Hematopoietic multipotent progenitor cell treated with erythropoietin and hydrocortisone succinate and interleukin-3 and kit ligand, for 4 days (in vitro differentiated cells): Measurements from ENCODE around the gene TICAM2.
A peak's percentile ranks its signal among the peaks of the same experiment; 100 is the strongest.

Experiments
- DNase-seq: peaks from one replicate; pipeline ENCODE4 v3.0.0-alpha.2; 2015

The TICAM2 gene

GRCh38 chr5:115561176-115561575, 41.1 kb downstream of the TICAM2 start:
- DNase-seq, result no peak

- no peak for DNase-seq
Observed at GRCh38 chr5:115559524-115559923, 42.8 kb downstream of the TICAM2 start.

- DNase-seq, result no peak
Observed at GRCh38 chr5:115558388-115558956, 43.8 kb downstream of the TICAM2 start.

- peak; percentile 39 for DNase-seq
Observed at GRCh38 chr5:115557667-115558387, 44.5 kb downstream of the TICAM2 start.

- DNase-seq, result no peak
Observed at GRCh38 chr5:115556276-115556675, 46.0 kb downstream of the TICAM2 start.

GRCh38 chr5:115555084-115555633, 47.1 kb downstream of the TICAM2 start:
- peak; percentile 23 for DNase-seq

- DNase-seq, result no peak
Observed at GRCh38 chr5:115553082-115553481, 49.2 kb downstream of the TICAM2 start.

GRCh38 chr5:115551415-115551814, 50.9 kb downstream of the TICAM2 start:
- peak; percentile 43 for DNase-seq

GRCh38 chr5:115549154-115549553, 53.1 kb downstream of the TICAM2 start:
- peak; percentile 59 for DNase-seq

- DNase-seq, result no peak
Observed at GRCh38 chr5:115548683-115549082, 53.6 kb downstream of the TICAM2 start.

GRCh38 chr5:115545351-115545882, 56.9 kb downstream of the TICAM2 start:
- DNase-seq, result no peak

- peak; percentile 98 for DNase-seq
Observed at GRCh38 chr5:115544436-115545350, 57.6 kb downstream of the TICAM2 start, which contains the start of gene FEM1C. Gene FEM1C (minus strand): TSS chr5:115544775. CDS start chr5:115543493, 1,282 bp downstream.

- peak; percentile 79 for DNase-seq
Observed at GRCh38 chr5:115544043-115544435, 58.2 kb downstream of the TICAM2 start.

GRCh38 chr5:115543365-115544042, 58.8 kb downstream of the TICAM2 start:
- DNase-seq, result peak; percentile 15

- DNase-seq, result peak; percentile 6
Observed at GRCh38 chr5:115542651-115543364, 59.5 kb downstream of the TICAM2 start.

- no peak for DNase-seq
Observed at GRCh38 chr5:115542086-115542485, 60.2 kb downstream of the TICAM2 start.

- peak; percentile 12 for DNase-seq
Observed at GRCh38 chr5:115541611-115542010, 60.7 kb downstream of the TICAM2 start.

GRCh38 chr5:115535479-115536035, 66.7 kb downstream of the TICAM2 start:
- no peak for DNase-seq

GRCh38 chr5:115532517-115532916, 69.8 kb downstream of the TICAM2 start:
- no peak for DNase-seq

- DNase-seq, result no peak
Observed at GRCh38 chr5:115531787-115532367, 70.4 kb downstream of the TICAM2 start.

GRCh38 chr5:115531380-115531779, 70.9 kb downstream of the TICAM2 start:
- no peak for DNase-seq
